GM20431 (cell line): Measurements from ENCODE around the gene KAT14.
"Not testable (repeated sequence)": the region's sequence is repeated elsewhere in the genome, so short reads cannot be mapped to it uniquely, and the experiment has no call there.

ENCODE experiments used
- in situ Hi-C: fragments of 300-500 bp; cut with MseI, MboI; formaldehyde crosslinking; loops from one replicate; pipeline ENCODE4 v1.15.0; 2020; ENCODE audit warnings: low sequenced_read_pairs; ENCODE audit not compliant: unreplicated experiment

The KAT14 gene

GRCh38 chr20:18137412-18138265 is at the start of gene KAT14, which contains the start of gene PET117:
TSS of gene KAT14 (plus strand) at chr20:18137863. CDS start at chr20:18142661, 4,798 bp downstream.
TSS of gene PET117 (plus strand) at chr20:18137863. CDS start at chr20:18137956, 93 bp downstream.
- in situ Hi-C loops: no loop called here

GRCh38 chr20:18088298-18088697 is 49.4 kb upstream of the KAT14 start:
- in situ Hi-C loops: not testable (repeated sequence)

GRCh38 chr20:18088841-18089240 is 48.8 kb upstream of the KAT14 start:
- in situ Hi-C loops: not testable (repeated sequence)

GRCh38 chr20:18090044-18090443 is 47.6 kb upstream of the KAT14 start:
- in situ Hi-C loops: no loop called here

GRCh38 chr20:18090477-18090876 is 47.2 kb upstream of the KAT14 start:
- in situ Hi-C loops: no loop called here

GRCh38 chr20:18091623-18092022 is 46.0 kb upstream of the KAT14 start:
- in situ Hi-C loops: no loop called here

- in situ Hi-C loops: no loop called here
These were observed 44.8 kb upstream of the KAT14 start for GRCh38 chr20:18092890-18093289.

- in situ Hi-C loops: no loop called here
These were observed 44.3 kb upstream of the KAT14 start for GRCh38 chr20:18093388-18093787.

GRCh38 chr20:18094191-18094590 is 43.5 kb upstream of the KAT14 start:
- in situ Hi-C loops: no loop called here

- in situ Hi-C loops: not testable (repeated sequence)
These were observed 37.1 kb upstream of the KAT14 start for GRCh38 chr20:18100569-18100968.

- in situ Hi-C loops: no loop called here
These were observed 36.4 kb upstream of the KAT14 start for GRCh38 chr20:18101125-18101810.

GRCh38 chr20:18103497-18103896 is 34.2 kb upstream of the KAT14 start:
- in situ Hi-C loops: no loop called here

GRCh38 chr20:18108326-18108725 is 29.3 kb upstream of the KAT14 start:
- in situ Hi-C loops: no loop called here

- in situ Hi-C loops: not testable (repeated sequence)
These were observed 9.1 kb upstream of the KAT14 start for GRCh38 chr20:18128574-18128973.

GRCh38 chr20:18132663-18133062 is 5.0 kb upstream of the KAT14 start:
- in situ Hi-C loops: no loop called here

GRCh38 chr20:18133962-18134361 is 3.7 kb upstream of the KAT14 start:
- in situ Hi-C loops: no loop called here

- in situ Hi-C loops: no loop called here
These were observed 561 bp downstream of the KAT14 start for GRCh38 chr20:18138266-18138582.

GRCh38 chr20:18138639-18139583 is 1.2 kb downstream of the KAT14 start:
- in situ Hi-C loops: no loop called here

- in situ Hi-C loops: no loop called here
These were observed 2.2 kb downstream of the KAT14 start for GRCh38 chr20:18139832-18140231.

- in situ Hi-C loops: no loop called here
These were observed 7.0 kb downstream of the KAT14 start for GRCh38 chr20:18144541-18145099.
